Colonic mucosa (tissue), 4 donors: ENCODE data around the gene ANKRD10. TPM values are rescaled to one million over a fixed set of nuclear protein-coding genes. Genes with fewer than 3 reads are reported as not detected.
A peak's percentile ranks its signal among the peaks of the same experiment; 100 is the strongest.

Source experiments
- DNase-seq: peaks from one replicate; pipeline ENCODE4 v3.0.0-alpha.2; 2020
- H3K27ac ChIP-seq: fragments of 200-600 bp; one replicate; pipeline ENCODE4 v1.8.0; 2021
- H3K27me3 ChIP-seq: fragments of 200-600 bp; one replicate; pipeline ENCODE4 v1.8.0; 2021
- H3K36me3 ChIP-seq: fragments of 200-600 bp; one replicate; pipeline ENCODE4 v1.8.0; 2021
- H3K4me1 ChIP-seq: fragments of 200-600 bp; one replicate; pipeline ENCODE4 v1.8.0; 2021; ENCODE audit warnings: mild to moderate bottlenecking
- H3K4me3 ChIP-seq: fragments of 200-600 bp; one replicate; pipeline ENCODE4 v1.8.0; 2021
- H3K9ac ChIP-seq, 2 donors: one replicate each; pipeline ENCODE4 v1.7.0; 2013; ENCODE audit warnings: control low read depth in 2 of 2, low read depth in 2 of 2, low read length in 2 of 2
- H3K9me3 ChIP-seq: fragments of 200-600 bp; one replicate; pipeline ENCODE4 v1.8.0; 2021
- intact Hi-C: fragments of 100-400 bp; cut with DNase I; formaldehyde crosslinking; loops from one replicate; pipeline ENCODE4 v1.14.1; 2022
- total RNA-seq, 2 donors: library from RNA; stranded (reverse); fragmentation: NEBNext Ultra II Directional in 1 of 2; extraction: Animal tissue kit (Norgen Biotek cat#: 25700) in 1 of 2; gene quantifications; one replicate each; pipeline ENCODE4 v1.2.1, GENCODE V29; 2021
- TF ChIP-seq, protein P1 (sequence below): fragments of 200-600 bp; IDR thresholded peaks from one replicate; pipeline ENCODE4 v1.8.0; 2022; ENCODE audit warnings: antibody characterized with exemption, mild to moderate bottlenecking
- donor health status: healthy.
- donor health status: DM: no; HTN: no; CAD: no.
- donor health status: DM: no; HTN: no; CAD: no.

ANKRD10 gene
- total RNA-seq, 2 donors from 2014 or later, result 94.9 to 123 TPM

DNA sequence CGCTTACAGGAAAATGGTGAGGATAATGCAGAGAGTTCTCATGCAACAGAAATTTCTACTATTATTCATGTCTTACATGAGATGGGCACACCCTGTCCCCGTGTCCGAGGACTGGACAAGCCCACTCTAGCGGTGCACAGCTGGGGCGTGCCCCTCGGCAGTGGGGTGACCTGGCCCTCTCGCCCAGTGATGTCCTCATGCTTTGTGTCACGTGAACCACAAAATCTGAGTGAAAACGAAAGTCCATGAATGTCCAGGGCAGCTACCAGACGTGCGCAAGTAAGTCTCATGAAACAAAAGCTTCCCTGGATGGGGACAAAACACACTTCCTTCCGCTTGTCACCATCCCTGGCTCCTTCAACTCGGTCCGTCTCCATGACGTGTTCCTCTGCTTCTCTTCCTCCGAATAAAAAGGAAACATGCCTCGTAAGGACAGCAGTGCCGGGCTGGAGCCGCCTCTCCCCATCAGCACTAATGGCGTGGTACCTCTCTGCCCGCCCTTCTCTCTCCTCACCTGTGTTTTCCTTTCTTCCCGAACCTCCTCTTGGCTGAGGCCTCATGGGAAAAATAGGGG, 45.6 kb downstream of the ANKRD10 start:
- H3K27ac ChIP-seq, result peak overlapping the region; percentile 65
- no peaks in the 10 kb centered on the region for H3K27me3 ChIP-seq
- peak overlapping the region; percentile 17 for H3K4me3 ChIP-seq
- intact Hi-C loops, result no loop called here
- peak overlapping the region in 1 of 2 donors; percentile 16 for H3K9ac ChIP-seq
- H3K4me1 ChIP-seq, result peaks cover 5% of the 10 kb centered on the region
- TF ChIP-seq, protein P1, sequence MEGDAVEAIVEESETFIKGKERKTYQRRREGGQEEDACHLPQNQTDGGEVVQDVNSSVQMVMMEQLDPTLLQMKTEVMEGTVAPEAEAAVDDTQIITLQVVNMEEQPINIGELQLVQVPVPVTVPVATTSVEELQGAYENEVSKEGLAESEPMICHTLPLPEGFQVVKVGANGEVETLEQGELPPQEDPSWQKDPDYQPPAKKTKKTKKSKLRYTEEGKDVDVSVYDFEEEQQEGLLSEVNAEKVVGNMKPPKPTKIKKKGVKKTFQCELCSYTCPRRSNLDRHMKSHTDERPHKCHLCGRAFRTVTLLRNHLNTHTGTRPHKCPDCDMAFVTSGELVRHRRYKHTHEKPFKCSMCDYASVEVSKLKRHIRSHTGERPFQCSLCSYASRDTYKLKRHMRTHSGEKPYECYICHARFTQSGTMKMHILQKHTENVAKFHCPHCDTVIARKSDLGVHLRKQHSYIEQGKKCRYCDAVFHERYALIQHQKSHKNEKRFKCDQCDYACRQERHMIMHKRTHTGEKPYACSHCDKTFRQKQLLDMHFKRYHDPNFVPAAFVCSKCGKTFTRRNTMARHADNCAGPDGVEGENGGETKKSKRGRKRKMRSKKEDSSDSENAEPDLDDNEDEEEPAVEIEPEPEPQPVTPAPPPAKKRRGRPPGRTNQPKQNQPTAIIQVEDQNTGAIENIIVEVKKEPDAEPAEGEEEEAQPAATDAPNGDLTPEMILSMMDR, result no peak
- no peak for DNase-seq
- no peaks in the 10 kb centered on the region for H3K9me3 ChIP-seq
- no peaks in the 10 kb centered on the region for H3K36me3 ChIP-seq

DNA sequence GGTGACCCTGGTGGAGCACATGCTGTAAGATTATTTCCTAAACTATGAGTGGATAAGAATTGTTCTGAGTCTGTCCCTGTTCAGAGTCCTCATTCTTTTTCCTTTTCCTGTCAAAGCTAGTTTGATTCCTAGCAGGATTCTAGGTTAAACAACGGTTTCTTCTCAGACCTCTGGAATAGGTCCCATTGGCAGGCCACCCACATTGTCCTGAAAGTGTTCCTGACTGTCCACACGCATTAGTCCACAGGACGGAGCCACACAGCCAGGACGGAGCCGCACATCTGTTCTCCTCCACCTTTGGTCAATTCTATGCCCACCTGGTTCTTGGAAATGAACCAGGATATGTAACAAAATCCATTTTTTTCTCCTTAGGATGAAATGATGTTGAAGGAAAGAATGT, 46.1 kb downstream of the ANKRD10 start:
- Histone ChIP-seq H3K9ac (no peak overlapping the region), H3K36me3 (no peaks in the 10 kb centered on the region), H3K27ac (peak overlapping the region; percentile 65), H3K9me3 (no peaks in the 10 kb centered on the region), H3K4me3 (no peak overlapping the region), H3K27me3 (no peaks in the 10 kb centered on the region), H3K4me1 (peaks cover 5% of the 10 kb centered on the region)
- no peak for DNase-seq
- TF ChIP-seq, protein P1, result no peak
- intact Hi-C loops, result no loop called here

GRCh38 chr13:110867380-110867779, 47.5 kb downstream of the ANKRD10 start:
- no peaks in the 10 kb centered on the region for H3K9me3 ChIP-seq
- H3K4me3 ChIP-seq, result no peak overlapping the region
- no peak for DNase-seq
- no peak overlapping the region for H3K9ac ChIP-seq
- no peaks in the 10 kb centered on the region for H3K36me3 ChIP-seq
- peaks cover 5% of the 10 kb centered on the region for H3K4me1 ChIP-seq
- H3K27ac ChIP-seq, result no peak overlapping the region
- TF ChIP-seq, protein P1, result no peak
- intact Hi-C loops, result no loop called here
- no peaks in the 10 kb centered on the region for H3K27me3 ChIP-seq

DNA sequence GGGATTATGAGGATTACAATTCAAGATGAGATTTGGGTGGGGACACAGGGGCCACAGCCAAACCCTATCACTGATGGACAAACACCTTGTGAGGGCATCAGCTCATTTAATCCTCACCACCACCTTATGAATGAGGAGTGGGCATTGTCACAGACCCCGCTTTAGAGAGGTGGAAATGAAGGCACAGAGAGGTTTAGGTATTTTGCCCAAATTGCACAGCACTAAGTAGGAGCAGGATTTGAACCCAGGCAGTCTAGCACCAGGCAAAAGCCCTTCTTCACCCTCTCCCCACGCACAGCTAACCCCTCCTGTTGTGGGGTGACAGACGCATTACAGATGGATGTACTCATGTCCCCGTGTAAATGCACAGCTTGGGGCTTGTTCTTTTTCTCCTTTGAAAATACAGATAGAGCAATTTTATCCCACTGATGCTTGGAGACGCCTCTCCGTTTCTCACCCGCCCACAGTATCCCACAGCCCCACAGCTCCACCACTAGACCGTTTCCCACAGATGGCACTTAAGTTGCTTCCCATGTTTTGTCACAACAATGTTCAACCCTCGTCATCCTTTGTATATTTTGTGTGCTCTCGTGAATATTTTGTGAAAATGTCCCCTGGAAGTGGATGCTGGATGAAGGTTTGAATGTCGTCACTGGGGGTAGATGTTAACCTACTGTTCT, 48.2 kb downstream of the ANKRD10 start:
- H3K27me3 ChIP-seq, result no peaks in the 10 kb centered on the region
- DNase-seq, result no peak
- intact Hi-C loops, result no loop called here
- H3K9me3 ChIP-seq, result no peaks in the 10 kb centered on the region
- no peak overlapping the region for H3K4me3 ChIP-seq
- H3K36me3 ChIP-seq, result no peaks in the 10 kb centered on the region
- TF ChIP-seq, protein P1, result no peak
- no peak overlapping the region for H3K9ac ChIP-seq
- H3K4me1 ChIP-seq, result peaks cover 5% of the 10 kb centered on the region
- no peak overlapping the region for H3K27ac ChIP-seq

GRCh38 chr13:110863685-110864084, 51.2 kb downstream of the ANKRD10 start:
- Histone ChIP-seq H3K4me1 (no peaks in the 10 kb centered on the region), H3K36me3 (no peaks in the 10 kb centered on the region), H3K9me3 (no peaks in the 10 kb centered on the region), H3K9ac (no peak overlapping the region), H3K4me3 (no peak overlapping the region), H3K27me3 (no peaks in the 10 kb centered on the region), H3K27ac (no peak overlapping the region)
- TF ChIP-seq, protein P1, result no peak
- intact Hi-C loops, result no loop called here
- no peak for DNase-seq
